GM19328 (cell line): Measurements from ENCODE around the gene HOTAIR.

Source experiments
- ATAC-seq: cut with Tn5 transposase; IDR thresholded peaks from one replicate; pipeline ENCODE4 v1.9.1; 2021; ENCODE audit warnings: mild to moderate bottlenecking, moderate library complexity; ENCODE audit not compliant: unreplicated experiment

HOTAIR gene

GRCh38 chr12:53931844-53932581, 42.7 kb downstream of the HOTAIR start:
- no peak for ATAC-seq

GRCh38 chr12:53930591-53931255, 44.0 kb downstream of the HOTAIR start:
- ATAC-seq, result no peak

- no peak for ATAC-seq
Measured at GRCh38 chr12:53929527-53929926, 45.2 kb downstream of the HOTAIR start.

- ATAC-seq, result no peak
Measured at GRCh38 chr12:53928054-53928835, 46.5 kb downstream of the HOTAIR start.

- ATAC-seq, result no peak
Measured at GRCh38 chr12:53927220-53928029, 47.3 kb downstream of the HOTAIR start.

- no peak for ATAC-seq
Measured at GRCh38 chr12:53924521-53925405, 50.0 kb downstream of the HOTAIR start.

GRCh38 chr12:53916788-53917655, 57.7 kb downstream of the HOTAIR start:
- no peak for ATAC-seq
